Activated CD8-positive, alpha-beta T cell treated with anti-CD3 and anti-CD28 coated beads for 36 hours (primary cell): Measurements from ENCODE around the gene PRKCZ. TPM values are rescaled to one million over a fixed set of nuclear protein-coding genes. Genes with fewer than 3 reads are reported as not detected.

Source experiments
- ATAC-seq: fragments of 200-7000 bp; cut with Tn5 transposase; one replicate; pipeline ENCODE4 v1.10.0; 2021; ENCODE audit warnings: mild to moderate bottlenecking, moderate library complexity
- CTCF ChIA-PET: fragments of 350-600 bp; sonication (Branson Sonifier 250); formaldehyde crosslinking; loops from one replicate; lab custom pipeline; 2021; ENCODE audit warnings: antibody characterized with exemption; lab: Charles Lee
- POLR2A ChIA-PET: fragments of 350-600 bp; sonication (Branson Sonifier 250); formaldehyde crosslinking; loops from one replicate; lab custom pipeline; 2021; ENCODE audit warnings: antibody characterized with exemption; lab: Charles Lee
- DNase-seq: peaks from one replicate; pipeline ENCODE4 v3.0.0-alpha.2; 2020
- H3K27ac Mint-ChIP-seq: one replicate; pipeline ENCODE4 v1.8.0; 2021; ENCODE audit warnings: mild to moderate bottlenecking, mixed read lengths
- H3K27me3 Mint-ChIP-seq: one replicate; pipeline ENCODE4 v1.8.0; 2021; ENCODE audit warnings: mixed read lengths
- H3K36me3 Mint-ChIP-seq: one replicate; pipeline ENCODE4 v1.8.0; 2021; ENCODE audit warnings: low read depth, mixed read lengths
- H3K4me1 Mint-ChIP-seq: one replicate; pipeline ENCODE4 v1.8.0; 2021; ENCODE audit warnings: low read depth, mixed read lengths
- H3K4me3 Mint-ChIP-seq: one replicate; pipeline ENCODE4 v1.8.0; 2021; ENCODE audit warnings: mild to moderate bottlenecking, moderate library complexity, mixed read lengths
- H3K9me3 Mint-ChIP-seq: one replicate; pipeline ENCODE4 v1.8.0; 2021; ENCODE audit warnings: mixed read lengths
- CTCF ChIP-seq: fragments of 200-600 bp; IDR thresholded peaks from one replicate; pipeline ENCODE4 v1.8.0; 2022; ENCODE audit warnings: antibody characterized with exemption, mild to moderate bottlenecking
- intact Hi-C: fragments of 100-400 bp; cut with micrococcal nuclease; formaldehyde crosslinking; loops from one replicate; pipeline ENCODE4 v1.10.0; 2022
- total RNA-seq, 2 experiments: library from RNA; stranded (reverse); gene quantifications; one replicate each; pipeline ENCODE4 v1.2.3, GENCODE V29; 2021

The PRKCZ gene
- total RNA-seq, 2 experiments from 2014 or later = 15.4 to 15.7 TPM

DNA sequence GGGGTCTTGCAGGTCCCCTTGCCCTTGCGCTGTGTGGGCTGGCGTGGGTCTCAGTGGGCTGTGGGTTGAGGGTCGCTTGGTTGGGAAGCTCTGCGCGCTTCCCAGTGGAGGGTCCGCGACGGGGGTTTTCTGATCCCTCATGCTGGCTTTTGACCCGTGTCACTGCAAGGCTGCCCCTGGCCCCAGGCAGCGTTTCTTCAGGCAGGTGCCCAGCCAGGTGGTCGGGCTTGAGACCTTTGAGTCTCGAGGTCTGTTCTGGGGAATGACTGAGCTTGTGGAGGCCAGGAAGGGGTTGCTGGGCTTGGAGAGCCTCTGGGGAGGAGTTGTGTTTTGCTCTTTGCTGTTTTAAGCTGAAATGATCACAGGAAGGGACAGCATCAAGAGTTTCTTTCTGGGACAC, 183.3 kb downstream of the PRKCZ start:
- Mint-ChIP-seq H3K9me3 (no peaks in the 10 kb centered on the region), H3K36me3 (peaks cover 35% of the 10 kb centered on the region), H3K4me3 (peak overlapping the region; percentile 73), H3K4me1 (peaks cover 56% of the 10 kb centered on the region), H3K27me3 (no peaks in the 10 kb centered on the region), H3K27ac (peak overlapping the region; percentile 92)
- ChIA-PET CTCF (interaction anchor here (1.2 to 3.4 kb wide), 8 partner anchors 19 to 148 kb away, joined by 3 to 21 read pairs (median 6); partner anchors contain the start of gene FAAP20), POLR2A (interaction anchor here (1.2 to 3.2 kb wide), 10 partner anchors 9 to 148 kb away, joined by 3 to 18 read pairs (median 6); no protein-coding TSS in a partner anchor)
- ATAC-seq = no peak
- intact Hi-C loops = loop anchor here (5.0 kb wide), 1 partner anchor 59 kb away; no protein-coding TSS in a partner anchor
- no peak for DNase-seq
- no peak for TF ChIP-seq CTCF

DNA sequence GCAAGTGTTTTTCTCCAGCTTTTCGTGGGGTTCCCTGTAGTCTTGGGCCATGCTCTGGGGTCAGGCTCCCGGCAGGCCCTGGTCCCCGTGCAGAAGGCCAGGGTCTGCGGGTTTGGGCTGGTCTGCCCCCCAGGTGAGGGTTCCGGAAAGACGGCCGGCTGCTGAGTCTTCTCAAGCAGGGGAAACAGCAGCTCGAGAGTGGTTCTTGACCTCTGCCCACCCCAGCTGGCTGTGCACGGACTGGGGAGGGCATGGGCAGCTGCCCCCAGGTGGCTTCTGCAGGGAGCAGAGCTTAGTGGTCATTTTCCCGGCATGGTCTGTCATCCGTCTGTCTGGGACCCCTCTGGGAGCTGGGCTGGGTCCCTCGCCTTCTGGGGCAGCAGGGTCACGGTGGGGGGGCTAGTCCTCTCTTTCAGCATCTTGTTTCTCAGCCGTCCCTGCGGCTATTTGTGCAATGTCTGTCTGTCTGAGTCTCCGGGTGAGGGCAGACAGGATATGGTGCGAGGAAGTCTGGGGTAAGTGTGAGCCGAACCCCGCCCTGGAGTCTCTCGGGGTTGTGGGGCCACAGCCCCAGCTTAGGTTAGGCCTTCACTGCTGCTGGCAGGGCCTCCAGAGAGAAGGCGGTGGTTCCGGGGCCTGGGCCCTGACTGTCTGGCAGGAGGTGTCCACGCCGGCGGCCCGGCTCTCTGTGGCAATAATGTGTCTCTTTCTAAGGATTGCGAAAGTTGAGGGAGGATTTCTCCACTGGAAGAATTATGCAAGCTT, 184.0 kb downstream of the PRKCZ start:
- peaks cover 60% of the 10 kb centered on the region for H3K4me1 Mint-ChIP-seq
- intact Hi-C loops = loop anchor here (5.0 kb wide), 1 partner anchor 58 kb away; no protein-coding TSS in a partner anchor
- DNase-seq (peak; percentile 88), ATAC-seq (peak; percentile 82)
- H3K9me3 Mint-ChIP-seq = no peaks in the 10 kb centered on the region
- CTCF ChIA-PET = interaction anchor here (1.2 to 3.4 kb wide), 9 partner anchors 19 to 148 kb away, joined by 3 to 21 read pairs (median 5); partner anchors contain the start of gene FAAP20
- peak overlapping the region; percentile 73 for H3K4me3 Mint-ChIP-seq
- H3K27me3 Mint-ChIP-seq = no peaks in the 10 kb centered on the region
- peaks cover 34% of the 10 kb centered on the region for H3K36me3 Mint-ChIP-seq
- TF ChIP-seq CTCF = no peak
- POLR2A ChIA-PET = interaction anchor here (0.5 to 3.2 kb wide), 14 partner anchors 10 to 147 kb away, joined by 3 to 18 read pairs (median 4); no protein-coding TSS in a partner anchor
- peak overlapping the region; percentile 92 for H3K27ac Mint-ChIP-seq

DNA sequence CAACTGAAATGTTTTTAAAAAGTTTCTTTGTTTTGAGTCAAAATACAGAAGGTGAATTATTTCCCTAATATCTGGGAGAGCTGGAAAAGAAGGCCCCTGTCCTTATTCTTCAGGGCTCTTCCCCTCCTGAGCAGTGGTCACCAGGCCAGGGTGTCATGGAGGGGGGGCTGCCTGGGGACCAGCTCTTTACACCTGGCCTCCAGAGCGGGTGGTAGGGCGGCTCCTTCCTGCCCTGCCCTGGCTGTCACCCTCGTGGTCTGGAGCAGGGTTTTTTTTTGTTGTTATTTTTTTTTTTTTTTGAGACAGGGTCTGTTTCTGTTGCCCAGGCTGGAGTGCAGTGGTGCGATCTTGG, 184.5 kb downstream of the PRKCZ start:
- POLR2A ChIA-PET = interaction anchor here (0.5 to 2.9 kb wide), 10 partner anchors 10 to 147 kb away, joined by 3 to 18 read pairs (median 5); no protein-coding TSS in a partner anchor
- intact Hi-C loops = loop anchor here (5.0 kb wide), 1 partner anchor 58 kb away; no protein-coding TSS in a partner anchor
- Mint-ChIP-seq H3K9me3 (no peaks in the 10 kb centered on the region), H3K27ac (peak overlapping the region; percentile 92), H3K36me3 (peaks cover 29% of the 10 kb centered on the region), H3K27me3 (no peaks in the 10 kb centered on the region), H3K4me3 (peak overlapping the region; percentile 73), H3K4me1 (peaks cover 66% of the 10 kb centered on the region)
- DNase-seq (peak; percentile 50), ATAC-seq (peak; percentile 22)
- CTCF ChIA-PET = interaction anchor here (1.8 to 3.4 kb wide), 7 partner anchors 18 to 147 kb away, joined by 3 to 21 read pairs (median 7); partner anchors contain the start of gene FAAP20
- no peak for TF ChIP-seq CTCF

Other genes with a start within 250 kb of the PRKCZ start
- 100 to 1,000 TPM; 318 to 330 TPM for gene GNB1, start 159.3 kb upstream of the PRKCZ start, total RNA-seq
- gene CALML6, start 135.2 kb upstream of the PRKCZ start, total RNA-seq = under 1 TPM; 0.47 to 0.76 TPM
- 1 to 10 TPM; 2.1 to 2.2 TPM for gene TMEM52, start 131.1 kb upstream of the PRKCZ start, total RNA-seq
- gene CFAP74, start 46.6 kb upstream of the PRKCZ start, total RNA-seq = under 1 TPM; 0.38 to 0.41 TPM
- gene GABRD, start 31.1 kb upstream of the PRKCZ start, total RNA-seq = not detected
- 10 to 100 TPM; 64.7 to 71.7 TPM for gene FAAP20, start 144.4 kb downstream of the PRKCZ start, total RNA-seq
- gene SKI, start 177.9 kb downstream of the PRKCZ start, total RNA-seq = 10 to 100 TPM; 27.5 to 28.3 TPM